Fibroblast of skin of left biceps (primary cell): ENCODE measurements around the gene FOXE3.

Experiments used
- DNase-seq, 2 experiments: peaks; one replicate each; pipeline ENCODE4 v3.0.0-alpha.2; 2013; ENCODE audit warnings: low read depth in 2 of 2

The FOXE3 gene

DNA sequence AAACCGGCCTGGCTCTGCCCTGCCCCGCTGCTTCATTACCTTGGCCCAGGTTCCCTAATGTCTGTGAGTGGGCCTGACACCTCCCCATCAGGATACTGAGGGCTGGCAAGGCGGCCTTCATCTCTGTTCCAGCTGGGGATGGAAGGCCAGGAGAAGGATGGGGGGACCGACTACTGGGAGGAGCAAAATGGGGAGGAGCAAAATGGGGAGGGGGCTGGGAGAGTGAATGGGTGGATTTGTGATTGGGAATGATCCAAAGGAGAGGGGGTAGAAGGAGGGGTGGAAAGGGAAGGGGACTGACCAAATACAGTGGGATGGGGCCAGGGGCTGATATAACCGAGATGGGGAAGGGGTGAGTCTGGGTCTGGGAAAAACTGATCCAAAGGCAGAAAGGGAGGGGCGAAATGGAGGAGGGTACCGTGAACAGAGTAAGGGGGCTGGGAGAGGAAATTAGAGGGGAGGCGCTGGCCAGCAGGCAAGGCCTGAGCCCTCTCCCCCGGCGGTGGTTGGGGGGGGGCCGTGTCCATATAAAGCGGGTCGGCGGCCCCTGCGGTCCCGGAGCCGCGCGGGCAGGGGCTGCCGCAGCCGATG lies at the start of gene FOXE3:
Gene FOXE3, plus strand, starts transcription at position 558 of the 591 bp plus-strand sequence. Its CDS starts 31 bp downstream, at position 589.
- DNase-seq, result no peak

DNA sequence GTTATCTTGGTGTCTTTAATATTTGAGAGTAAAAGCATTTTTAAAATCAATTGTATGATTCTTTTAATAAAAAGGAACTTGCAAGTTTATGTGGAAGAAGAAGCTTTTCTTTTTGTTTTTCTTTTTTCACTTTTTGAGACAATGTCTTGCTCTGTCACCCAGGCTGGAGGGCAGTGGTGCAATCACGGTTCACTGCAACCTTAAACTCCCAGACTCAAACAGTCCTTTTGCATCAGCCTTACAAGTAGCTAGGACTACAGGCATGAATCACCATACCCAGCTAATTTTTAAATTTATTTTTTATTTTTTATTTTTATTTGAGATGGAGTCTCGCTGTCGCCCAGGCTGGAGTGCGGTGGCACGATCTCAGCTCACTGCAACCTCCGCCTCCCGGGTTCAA lies 48.4 kb upstream of the FOXE3 start:
- DNase-seq, result no peak

- DNase-seq, result no peak
Measured at GRCh38 chr1:47371016-47371517, 45.0 kb upstream of the FOXE3 start.

GRCh38 chr1:47374501-47374900 lies 41.6 kb upstream of the FOXE3 start:
- no peak for DNase-seq

DNA sequence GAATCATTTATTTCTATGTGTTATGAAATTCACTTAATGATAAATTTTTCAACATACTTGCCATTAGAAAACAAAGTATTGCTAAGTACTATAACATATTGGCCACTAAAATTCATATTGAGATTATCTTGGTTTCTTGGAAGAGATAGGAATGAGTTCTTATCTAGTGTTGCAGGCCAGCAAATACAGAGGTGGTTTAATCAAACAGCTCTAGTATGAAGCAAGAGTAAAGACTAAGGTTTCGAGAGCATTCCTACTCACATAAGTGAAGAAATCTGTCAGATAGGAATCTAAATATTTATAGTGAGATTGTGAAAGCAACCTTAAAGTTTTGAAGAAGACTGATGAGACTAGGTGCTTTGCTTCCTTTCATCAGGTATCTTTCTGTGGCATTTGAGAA lies 37.9 kb upstream of the FOXE3 start:
- no peak for DNase-seq

GRCh38 chr1:47380699-47381098 lies 35.4 kb upstream of the FOXE3 start:
- no peak for DNase-seq

GRCh38 chr1:47382399-47382983 lies 33.6 kb upstream of the FOXE3 start:
- no peak for DNase-seq

- DNase-seq, result no peak
Measured at GRCh38 chr1:47384083-47384482, 32.0 kb upstream of the FOXE3 start.

DNA sequence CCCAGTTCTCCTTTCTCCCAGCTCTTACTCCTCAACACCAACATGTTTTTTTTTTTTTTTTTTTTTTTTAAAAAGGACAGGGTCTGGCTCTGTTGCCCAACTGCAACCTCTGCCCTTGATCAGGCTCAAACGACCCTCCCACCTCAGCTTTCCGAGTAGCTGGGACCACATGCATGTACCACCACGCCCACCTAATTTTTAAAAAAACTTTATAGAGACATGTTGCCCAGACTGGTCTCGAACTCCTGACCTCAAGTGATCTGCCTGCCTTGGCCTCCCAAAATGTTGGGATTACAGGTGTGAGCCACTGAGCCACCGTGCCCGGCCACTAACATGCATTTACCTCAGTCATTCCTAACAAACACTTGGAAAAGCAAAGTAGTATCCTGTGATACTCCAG lies 31.1 kb upstream of the FOXE3 start:
- DNase-seq, result no peak

GRCh38 chr1:47386268-47386667 lies 29.8 kb upstream of the FOXE3 start:
- no peak for DNase-seq

GRCh38 chr1:47388030-47388890 lies 27.8 kb upstream of the FOXE3 start:
- DNase-seq, result no peak

GRCh38 chr1:47388891-47389238 lies 27.2 kb upstream of the FOXE3 start:
- no peak for DNase-seq

GRCh38 chr1:47389731-47390130 lies 26.4 kb upstream of the FOXE3 start:
- DNase-seq, result no peak

GRCh38 chr1:47390843-47391242 lies 25.2 kb upstream of the FOXE3 start:
- DNase-seq, result no peak

- DNase-seq, result no peak
Measured at GRCh38 chr1:47393141-47393540, 22.9 kb upstream of the FOXE3 start.

- DNase-seq, result no peak
Measured at GRCh38 chr1:47395433-47395832, 20.7 kb upstream of the FOXE3 start.

GRCh38 chr1:47396671-47397196 lies 19.4 kb upstream of the FOXE3 start:
- DNase-seq, result no peak

GRCh38 chr1:47399138-47399845 lies 16.8 kb upstream of the FOXE3 start:
- DNase-seq, result no peak

DNA sequence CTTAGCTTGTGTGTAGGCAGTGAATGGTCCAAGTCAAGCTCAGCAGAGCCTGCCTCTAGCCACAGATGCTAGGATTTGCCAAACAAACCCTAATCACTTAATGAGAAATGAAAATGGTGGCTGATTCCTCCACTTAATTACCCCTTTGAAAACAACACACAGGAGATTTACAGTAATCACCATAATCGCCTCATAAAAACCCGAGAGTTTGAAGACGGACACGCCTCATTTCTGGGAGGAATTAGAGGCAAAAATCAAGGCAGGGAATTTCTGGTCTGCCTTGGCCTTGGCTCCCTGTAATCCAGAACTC lies 16.3 kb upstream of the FOXE3 start:
- no peak for DNase-seq

- DNase-seq, result no peak
Measured at GRCh38 chr1:47401761-47402160, 14.3 kb upstream of the FOXE3 start.

DNA sequence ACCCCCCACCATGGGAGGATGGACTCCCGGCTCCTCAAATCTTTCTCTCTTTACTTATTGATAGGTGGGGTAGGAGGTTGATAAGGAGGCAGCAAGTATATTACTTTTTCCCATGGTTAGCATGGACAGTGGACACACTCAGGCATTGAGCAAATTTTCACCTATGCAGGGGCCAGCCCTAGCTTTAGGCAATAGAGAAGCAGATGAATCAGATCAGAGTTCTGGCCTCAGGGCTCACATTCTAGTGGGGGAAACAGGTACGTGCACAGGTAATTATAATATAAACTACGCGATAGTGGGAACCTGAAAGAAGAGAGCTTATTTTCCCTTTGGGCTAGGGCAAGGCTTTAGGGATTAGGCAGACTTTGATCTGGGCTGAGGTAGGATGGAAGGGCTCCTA lies 13.5 kb upstream of the FOXE3 start:
- DNase-seq, result no peak

GRCh38 chr1:47403321-47403910 lies 12.7 kb upstream of the FOXE3 start:
- DNase-seq, result no peak
